DMS79 treated with DMSO at 0.1 percent for 48 hours (cell line): ENCODE results near the gene CORO1C.

Experiments
- DNase-seq: peaks from one replicate; lab custom pipeline; 2025; lab: John Stamatoyannopoulos, UW

CORO1C gene

GRCh38 chr12:108599541-108599940 lies 131.8 kb downstream of the CORO1C start:
- DNase-seq = no peak

- no peak for DNase-seq
Measured at GRCh38 chr12:108598553-108599250, 132.6 kb downstream of the CORO1C start.

DNA sequence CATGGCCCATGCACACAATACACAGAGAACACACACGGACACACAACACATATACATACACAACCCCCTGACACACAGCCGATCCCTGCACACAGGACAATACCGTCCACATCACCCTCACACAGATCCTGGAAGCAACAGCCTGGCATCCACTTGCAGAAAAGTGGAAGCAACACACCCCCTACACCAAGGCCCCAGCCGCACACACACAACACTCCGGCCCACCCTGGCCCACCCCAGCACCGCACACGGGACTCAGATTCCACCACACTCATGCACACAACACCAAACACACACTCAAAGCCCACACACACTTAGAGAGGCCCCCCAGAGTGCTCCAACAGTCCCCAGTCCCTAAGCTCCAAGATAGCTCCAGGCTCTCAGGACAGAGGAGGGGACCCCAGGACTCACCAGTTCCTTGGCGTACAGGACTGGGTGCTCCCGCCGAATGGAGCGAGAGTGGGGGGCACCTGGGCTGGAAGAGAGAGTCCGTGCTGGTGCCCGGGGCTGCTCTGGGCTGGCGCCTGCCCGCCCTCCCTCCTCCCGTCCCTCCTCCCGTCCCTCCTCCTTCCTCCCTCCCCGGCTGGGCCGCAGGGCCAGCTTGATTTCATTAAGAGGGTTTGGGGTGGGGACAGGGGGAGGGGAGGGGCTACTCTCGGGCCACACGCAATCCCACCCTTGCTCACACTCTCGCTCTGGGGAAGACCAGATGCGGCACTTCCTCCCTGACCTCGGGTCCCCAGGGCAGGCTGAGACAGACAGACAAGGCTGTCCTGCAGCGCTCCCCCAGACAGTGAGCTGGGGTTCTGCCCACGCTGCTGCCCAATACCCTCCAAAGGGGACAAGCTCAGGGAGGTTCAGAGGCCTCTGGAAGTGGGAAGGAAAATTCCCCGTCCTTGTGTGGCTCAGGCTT lies 133.5 kb downstream of the CORO1C start, which contains the start of gene TMEM119:
Gene TMEM119 (minus strand): TSS at position 526 of the 913 bp plus-strand sequence. CDS start 5,701 bp downstream, outside the sequence.
- DNase-seq = no peak

- DNase-seq = no peak
Measured at GRCh38 chr12:108596854-108597558, 134.3 kb downstream of the CORO1C start.

- no peak for DNase-seq
Measured at GRCh38 chr12:108595711-108596647, 135.3 kb downstream of the CORO1C start.
